Measurements from ENCODE around the gene TTC3. TPM values are rescaled to one million over a fixed set of nuclear protein-coding genes. Genes with fewer than 3 reads are reported as not detected.
A peak's percentile ranks its signal among the peaks of the same experiment; 100 is the strongest.
"Not testable (repeated sequence)": the region's sequence is repeated elsewhere in the genome, so short reads cannot be mapped to it uniquely, and the experiment has no call there.

TTC3 gene
- total RNA-seq, 1 donor from 2014 or later = 216 TPM

DNA sequence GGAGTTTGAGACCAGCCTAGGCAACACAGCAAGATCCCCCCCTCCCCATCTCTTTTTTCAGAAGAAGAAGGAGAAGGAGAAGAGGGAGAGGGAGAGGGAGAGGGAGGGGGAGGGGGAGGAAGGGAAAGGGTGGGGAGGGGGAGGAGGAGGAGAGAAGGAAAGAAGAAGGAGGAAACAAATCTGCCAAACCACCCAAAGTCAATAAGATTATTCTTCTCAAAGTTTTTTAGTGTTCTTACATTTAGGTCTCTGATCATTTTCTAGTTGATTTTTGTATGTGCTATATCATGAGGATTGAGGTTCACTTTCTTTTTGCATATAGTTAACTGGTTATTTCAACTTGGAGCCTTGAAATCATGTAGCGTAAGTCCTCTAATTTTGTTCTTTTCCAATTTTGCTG is 137.7 kb downstream of the TTC3 start:
- TF ChIP-seq, protein P1, sequence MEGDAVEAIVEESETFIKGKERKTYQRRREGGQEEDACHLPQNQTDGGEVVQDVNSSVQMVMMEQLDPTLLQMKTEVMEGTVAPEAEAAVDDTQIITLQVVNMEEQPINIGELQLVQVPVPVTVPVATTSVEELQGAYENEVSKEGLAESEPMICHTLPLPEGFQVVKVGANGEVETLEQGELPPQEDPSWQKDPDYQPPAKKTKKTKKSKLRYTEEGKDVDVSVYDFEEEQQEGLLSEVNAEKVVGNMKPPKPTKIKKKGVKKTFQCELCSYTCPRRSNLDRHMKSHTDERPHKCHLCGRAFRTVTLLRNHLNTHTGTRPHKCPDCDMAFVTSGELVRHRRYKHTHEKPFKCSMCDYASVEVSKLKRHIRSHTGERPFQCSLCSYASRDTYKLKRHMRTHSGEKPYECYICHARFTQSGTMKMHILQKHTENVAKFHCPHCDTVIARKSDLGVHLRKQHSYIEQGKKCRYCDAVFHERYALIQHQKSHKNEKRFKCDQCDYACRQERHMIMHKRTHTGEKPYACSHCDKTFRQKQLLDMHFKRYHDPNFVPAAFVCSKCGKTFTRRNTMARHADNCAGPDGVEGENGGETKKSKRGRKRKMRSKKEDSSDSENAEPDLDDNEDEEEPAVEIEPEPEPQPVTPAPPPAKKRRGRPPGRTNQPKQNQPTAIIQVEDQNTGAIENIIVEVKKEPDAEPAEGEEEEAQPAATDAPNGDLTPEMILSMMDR (conservative IDR thresholded peaks at IDR 0.05) = no peak
- Mint-ChIP-seq H3K4me3 (no peak overlapping the region), H3K36me3 (ENCODE audit: low read depth) (peaks cover 25% of the 10 kb centered on the region)

DNA sequence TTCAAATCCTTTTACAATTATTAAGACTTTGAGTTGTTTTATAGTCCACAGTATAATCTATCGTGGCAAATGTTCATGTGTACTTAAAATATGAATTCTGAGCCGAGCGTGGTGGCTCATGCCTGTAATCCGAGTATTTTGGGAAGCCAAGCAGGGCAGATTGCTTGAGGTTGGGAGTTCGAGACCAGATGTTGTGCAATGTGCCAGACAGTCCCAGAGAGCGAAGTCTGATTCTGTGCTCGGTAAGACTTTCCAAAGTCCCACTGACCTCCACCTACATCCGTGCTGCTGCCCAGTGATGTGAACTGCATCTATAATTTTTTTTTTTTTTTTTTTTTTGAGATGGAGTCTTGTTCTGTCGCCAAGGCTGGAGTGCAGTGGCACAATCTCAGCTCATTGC is 141.9 kb downstream of the TTC3 start:
- no peak overlapping the region for H3K27ac Mint-ChIP-seq (ENCODE audit: unreplicated experiment)
- TF ChIP-seq, protein P1 (conservative IDR thresholded peaks at IDR 0.05) = no peak
- H3K4me3 Mint-ChIP-seq = no peak overlapping the region
- H3K27me3 Mint-ChIP-seq (ENCODE audit: low read depth) = no peaks in the 10 kb centered on the region
- peaks cover 6% of the 10 kb centered on the region for H3K9me3 Mint-ChIP-seq
- no peak for DNase-seq (ENCODE audit: low read depth, low spot score)
- peaks cover 27% of the 10 kb centered on the region for H3K36me3 Mint-ChIP-seq (ENCODE audit: low read depth)
- no peaks in the 10 kb centered on the region for H3K4me1 Mint-ChIP-seq

More for the DNA sequence above, 137.7 kb downstream of the TTC3 start:
- Mint-ChIP-seq H3K4me1 (peaks cover 23% of the 10 kb centered on the region), H3K27ac (ENCODE audit: unreplicated experiment) (no peak overlapping the region), H3K9me3 (peaks cover 13% of the 10 kb centered on the region), H3K27me3 (ENCODE audit: low read depth) (peaks cover 7% of the 10 kb centered on the region)
- no peak for DNase-seq (ENCODE audit: low read depth, low spot score)

DNA sequence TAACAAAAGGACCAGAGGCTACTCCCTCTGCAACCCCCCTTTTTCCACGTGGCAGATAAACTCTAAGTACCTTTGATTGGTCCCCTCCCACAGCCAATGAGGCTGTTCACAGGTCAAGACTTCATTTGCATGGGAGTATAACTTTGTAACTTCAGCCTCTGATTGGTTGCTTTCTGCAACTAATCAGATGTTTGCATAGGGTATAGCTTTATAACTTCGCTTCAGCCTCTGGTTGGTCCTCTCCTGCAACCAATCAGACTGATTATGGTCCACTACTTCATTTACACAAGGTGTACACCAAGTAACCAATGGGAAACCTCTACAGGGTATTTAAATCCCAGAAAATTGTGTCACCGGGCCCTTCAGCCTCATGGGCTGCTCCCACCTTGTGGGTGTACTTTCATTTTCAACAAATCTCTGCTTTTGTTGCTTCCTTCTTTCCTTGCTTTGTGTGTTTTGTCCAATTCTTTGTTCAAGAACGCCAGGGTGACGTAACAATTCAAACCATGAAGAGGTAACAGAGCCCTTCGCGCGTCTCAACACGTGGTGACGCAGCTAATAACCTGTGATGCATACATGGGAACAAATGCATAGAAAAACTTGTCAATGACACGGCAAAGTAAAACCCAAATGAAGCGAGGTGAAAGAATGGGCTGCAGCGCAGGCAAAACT is 146.8 kb downstream of the TTC3 start:
- Mint-ChIP-seq H3K27me3 (ENCODE audit: low read depth) (no peaks in the 10 kb centered on the region), H3K27ac (ENCODE audit: unreplicated experiment) (no peak overlapping the region), H3K9me3 (no peaks in the 10 kb centered on the region), H3K36me3 (ENCODE audit: low read depth) (peaks cover 46% of the 10 kb centered on the region), H3K4me1 (peaks cover 5% of the 10 kb centered on the region), H3K4me3 (peak overlapping the region; percentile 71)
- TF ChIP-seq, protein P1 (conservative IDR thresholded peaks at IDR 0.05) = no peak
- DNase-seq (ENCODE audit: low read depth, low spot score) = no peak

DNA sequence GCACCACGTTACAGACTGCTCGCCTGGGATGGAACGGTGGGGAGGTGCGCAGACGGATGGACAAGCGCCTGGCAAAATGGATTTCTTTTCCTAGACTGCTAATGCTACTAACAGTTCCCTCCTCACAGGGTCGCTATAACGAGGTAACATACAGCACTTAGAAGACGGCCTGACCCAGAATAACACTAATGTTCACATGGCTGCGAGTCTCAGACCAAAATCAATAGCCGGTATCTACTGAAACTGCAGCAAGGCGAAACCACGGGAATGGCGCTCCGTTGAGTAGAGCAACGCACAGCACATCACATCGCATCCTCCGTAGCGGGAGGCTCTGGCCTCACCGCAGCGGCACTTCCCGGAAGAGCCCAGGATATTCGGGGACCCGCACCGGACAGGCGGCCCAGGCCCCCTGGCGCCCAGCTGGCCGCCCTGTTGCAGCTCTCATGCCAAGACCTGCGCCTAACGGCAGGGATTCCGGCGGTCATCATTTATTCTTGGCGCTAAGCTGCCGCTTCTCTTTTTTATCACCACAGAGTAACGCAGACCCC is 147.5 kb downstream of the TTC3 start:
- Mint-ChIP-seq H3K36me3 (ENCODE audit: low read depth) (peaks cover 45% of the 10 kb centered on the region), H3K27ac (ENCODE audit: unreplicated experiment) (no peak overlapping the region), H3K4me1 (peaks cover 5% of the 10 kb centered on the region), H3K9me3 (no peaks in the 10 kb centered on the region), H3K4me3 (peak overlapping the region; percentile 71), H3K27me3 (ENCODE audit: low read depth) (no peaks in the 10 kb centered on the region)
- no peak for DNase-seq (ENCODE audit: low read depth, low spot score)
- TF ChIP-seq, protein P1 (conservative IDR thresholded peaks at IDR 0.05) = no peak

DNA sequence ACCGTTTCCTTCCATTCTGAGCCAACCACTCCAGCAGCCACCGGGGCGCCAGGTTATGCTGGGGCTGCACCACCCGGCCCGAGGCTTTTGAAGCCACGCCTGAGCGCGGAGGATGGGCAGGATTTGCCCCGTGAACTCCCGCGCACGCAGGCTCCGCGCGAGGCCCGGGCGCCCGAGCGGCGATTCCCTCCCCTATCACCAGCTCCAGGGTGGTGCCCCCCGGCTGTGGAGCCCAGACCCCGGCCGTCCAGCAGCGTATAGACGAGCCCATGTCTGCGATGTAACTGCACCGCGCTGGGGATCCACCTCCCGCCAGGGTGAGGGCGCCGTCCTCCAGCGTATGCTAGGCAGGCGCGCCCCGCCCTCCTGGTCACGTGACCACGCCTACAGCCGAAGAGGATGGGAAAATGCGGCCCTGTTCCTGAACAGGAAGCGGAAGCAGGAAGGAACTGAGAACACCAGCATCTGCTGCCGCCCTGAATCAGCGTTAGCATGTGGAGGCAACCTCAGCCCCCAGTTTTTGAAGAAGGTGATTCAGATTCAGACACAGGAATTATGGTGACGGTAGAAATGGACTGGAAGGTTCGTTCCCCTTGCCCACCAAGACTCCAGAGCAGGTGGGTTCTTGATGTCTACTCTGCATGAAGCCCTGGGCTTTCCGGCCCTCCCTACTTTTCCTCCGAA is 148.1 kb downstream of the TTC3 start:
- Mint-ChIP-seq H3K9me3 (no peaks in the 10 kb centered on the region), H3K27me3 (ENCODE audit: low read depth) (no peaks in the 10 kb centered on the region), H3K36me3 (ENCODE audit: low read depth) (peaks cover 48% of the 10 kb centered on the region), H3K4me1 (peaks cover 5% of the 10 kb centered on the region), H3K27ac (ENCODE audit: unreplicated experiment) (no peak overlapping the region), H3K4me3 (peak overlapping the region; percentile 71)
- peak; percentile 27 for DNase-seq (ENCODE audit: low read depth, low spot score)
- TF ChIP-seq, protein P1 (conservative IDR thresholded peaks at IDR 0.05) = no peak

DNA sequence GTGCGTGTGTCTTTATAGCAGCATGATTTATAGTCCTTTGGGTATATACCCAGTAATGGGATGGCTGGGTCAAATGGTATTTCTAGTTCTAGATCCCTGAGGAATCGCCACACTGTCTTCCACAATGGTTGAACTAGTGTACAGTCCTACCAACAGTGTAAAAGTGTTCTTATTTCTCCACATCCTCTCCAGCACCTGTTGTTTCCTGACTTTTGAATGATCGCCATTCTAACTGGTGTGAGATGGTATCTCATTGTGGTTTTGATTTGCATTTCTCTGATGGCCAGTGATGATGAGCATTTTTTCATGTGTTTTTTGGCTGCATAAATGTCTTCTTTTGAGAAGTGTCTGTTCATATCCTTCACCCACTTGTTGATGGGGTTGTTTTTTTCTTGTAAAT is 149.2 kb downstream of the TTC3 start:
- H3K36me3 Mint-ChIP-seq (ENCODE audit: low read depth) = peaks cover 44% of the 10 kb centered on the region
- not testable (repeated sequence) for H3K4me1 Mint-ChIP-seq; H3K4me3 Mint-ChIP-seq; H3K27ac Mint-ChIP-seq (ENCODE audit: unreplicated experiment); H3K9me3 Mint-ChIP-seq; H3K27me3 Mint-ChIP-seq (ENCODE audit: low read depth); DNase-seq (ENCODE audit: low read depth, low spot score)
